WTC11 (cell line): Measurements from ENCODE around the gene DHX40. TPM values are rescaled to one million over a fixed set of nuclear protein-coding genes. Genes with fewer than 3 reads are reported as not detected.

Source experiments
- ATAC-seq: fragments of 200-7000 bp; cut with Tn5 transposase; 2 replicates; pipeline ENCODE4 v1.10.0; 2021; ENCODE audit warnings: mild to moderate bottlenecking, moderate library complexity
- CTCF ChIA-PET: fragments of 300-600 bp; sonication (Branson Sonifier 250); formaldehyde crosslinking; loops from one replicate; lab custom pipeline; 2021; ENCODE audit warnings: antibody characterized with exemption; lab: Charles Lee
- POLR2A ChIA-PET: fragments of 350-600 bp; sonication (Branson Sonifier 250); formaldehyde crosslinking; loops from one replicate; lab custom pipeline; 2021; ENCODE audit warnings: antibody characterized with exemption; lab: Charles Lee
- DNase-seq: peaks from one replicate; pipeline ENCODE4 v3.0.0; 2021; ENCODE audit warnings: low spot score
- H3K27ac Mint-ChIP-seq: 2 replicates; pipeline ENCODE4 v1.8.0; 2021; ENCODE audit warnings: mixed read lengths
- H3K27me3 Mint-ChIP-seq: 2 replicates; pipeline ENCODE4 v1.8.0; 2021; ENCODE audit warnings: low read depth, mild to moderate bottlenecking, moderate library complexity, mixed read lengths
- H3K36me3 Mint-ChIP-seq: 2 replicates; pipeline ENCODE4 v1.8.0; 2021; ENCODE audit warnings: mixed read lengths
- H3K4me1 Mint-ChIP-seq: 2 replicates; pipeline ENCODE4 v1.8.0; 2022; ENCODE audit warnings: mixed read lengths
- H3K4me3 Mint-ChIP-seq: 2 replicates; pipeline ENCODE4 v1.8.0; 2021; ENCODE audit warnings: mild to moderate bottlenecking, moderate library complexity, mixed read lengths
- H3K9me3 Mint-ChIP-seq: 2 replicates; pipeline ENCODE4 v1.8.0; 2021; ENCODE audit warnings: mixed read lengths
- ELF4 ChIP-seq: sonication (generic); formaldehyde crosslinking; IDR thresholded peaks from 2 replicates; pipeline ENCODE4 v1.8.1; 2022; ENCODE audit warnings: low read depth, mild to moderate bottlenecking, moderate library complexity, missing genetic modification reagents
- FOXP1 ChIP-seq: sonication (generic); formaldehyde crosslinking; IDR thresholded peaks from 2 replicates; pipeline ENCODE4 v1.8.0; 2022; ENCODE audit warnings: missing genetic modification reagents, mild to moderate bottlenecking, moderate library complexity, borderline replicate concordance
- GTF2I ChIP-seq: fragments of 250-450 bp; sonication (Bioruptor Pico); conservative IDR thresholded peaks from 2 replicates; pipeline ENCODE4 v1.4.0; 2021; ENCODE audit warnings: mild to moderate bottlenecking
- JAZF1 ChIP-seq: fragments of 250-450 bp; sonication (Bioruptor Pico); IDR thresholded peaks from 2 replicates; pipeline ENCODE4 v1.9.0; 2021; ENCODE audit warnings: moderate library complexity, mild to moderate bottlenecking, inconsistent platforms
- NFYB ChIP-seq: sonication (generic); formaldehyde crosslinking; conservative IDR thresholded peaks from 2 replicates; pipeline ENCODE4 v1.8.0; 2022; ENCODE audit warnings: low read depth, missing genetic modification reagents
- SMAD4 ChIP-seq: sonication (generic); formaldehyde crosslinking; IDR thresholded peaks from 2 replicates; pipeline ENCODE4 v1.8.0; 2022; ENCODE audit warnings: mild to moderate bottlenecking, missing genetic modification reagents
- SP1 ChIP-seq: sonication (generic); formaldehyde crosslinking; conservative IDR thresholded peaks from 2 replicates; pipeline ENCODE4 v1.8.1; 2022; ENCODE audit warnings: missing genetic modification reagents
- TEAD4 ChIP-seq: sonication (generic); formaldehyde crosslinking; IDR thresholded peaks from 2 replicates; pipeline ENCODE4 v1.8.0; 2022; ENCODE audit warnings: mild to moderate bottlenecking, missing genetic modification reagents
- ZNF121 ChIP-seq: sonication (generic); formaldehyde crosslinking; IDR thresholded peaks from 2 replicates; pipeline ENCODE4 v1.8.0; 2023; ENCODE audit warnings: missing genetic modification reagents
- ZNF423 ChIP-seq: fragments of 250-450 bp; sonication (Bioruptor Pico); IDR thresholded peaks from 2 replicates; pipeline ENCODE4 v2.1.2; 2022; ENCODE audit warnings: mild to moderate bottlenecking, moderate library complexity
- total RNA-seq: library from RNA; stranded (reverse); gene quantifications from 3 replicates; pipeline ENCODE4 v1.2.3, GENCODE V29; 2021
- TF ChIP-seq, protein P1 (sequence below): sonication (generic); formaldehyde crosslinking; IDR thresholded peaks from 2 replicates; pipeline ENCODE4 v1.8.0; 2022; ENCODE audit warnings: missing genetic modification reagents
- TF ChIP-seq, protein P2 (sequence below): fragments of 250-450 bp; sonication (Bioruptor Pico); IDR thresholded peaks from 2 replicates; pipeline ENCODE4 v1.8.0; 2021; ENCODE audit warnings: mild to moderate bottlenecking
- TF ChIP-seq, protein P3 (sequence below): sonication (generic); formaldehyde crosslinking; IDR thresholded peaks from 2 replicates; pipeline ENCODE4 v1.8.1; 2022; ENCODE audit warnings: mild to moderate bottlenecking, moderate library complexity, missing genetic modification reagents
- TF ChIP-seq, protein P4 (sequence below): fragments of 200-600 bp; IDR thresholded peaks from 2 replicates; pipeline ENCODE4 v1.8.0; 2022; ENCODE audit warnings: antibody characterized with exemption
- TF ChIP-seq, protein P5 (sequence below): sonication (generic); formaldehyde crosslinking; IDR thresholded peaks from 2 replicates; pipeline ENCODE4 v1.8.1; 2023; ENCODE audit warnings: mild to moderate bottlenecking, missing genetic modification reagents, moderate library complexity
- TF ChIP-seq, protein P6 (sequence below): sonication (generic); formaldehyde crosslinking; conservative IDR thresholded peaks from 2 replicates; pipeline ENCODE4 v1.8.1; 2023; ENCODE audit warnings: mild to moderate bottlenecking, low read depth, missing genetic modification reagents, moderate library complexity

Gene DHX40
- total RNA-seq, 1 experiment from 2014 or later, result 26.9 TPM

DNA sequence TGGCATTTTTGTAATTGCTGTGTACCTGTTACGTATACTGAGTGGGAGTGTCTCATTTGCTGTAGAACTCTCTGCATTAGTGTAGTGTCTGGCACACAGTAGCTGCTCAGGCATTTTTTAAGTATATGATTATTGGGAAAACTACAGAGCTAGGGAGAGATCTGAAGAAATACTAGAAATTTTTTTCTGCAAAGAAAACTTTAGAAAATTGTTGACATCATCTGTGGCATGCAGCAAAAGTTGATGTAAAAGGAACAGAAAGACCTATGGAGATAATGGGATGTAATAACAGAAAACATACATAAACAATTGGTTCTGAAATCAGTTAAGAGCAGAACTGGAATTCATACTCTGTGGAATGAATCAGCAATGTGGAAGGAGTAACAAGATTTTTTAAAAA is 65.9 kb downstream of the DHX40 start (continued):
- TF ChIP-seq, protein P1, sequence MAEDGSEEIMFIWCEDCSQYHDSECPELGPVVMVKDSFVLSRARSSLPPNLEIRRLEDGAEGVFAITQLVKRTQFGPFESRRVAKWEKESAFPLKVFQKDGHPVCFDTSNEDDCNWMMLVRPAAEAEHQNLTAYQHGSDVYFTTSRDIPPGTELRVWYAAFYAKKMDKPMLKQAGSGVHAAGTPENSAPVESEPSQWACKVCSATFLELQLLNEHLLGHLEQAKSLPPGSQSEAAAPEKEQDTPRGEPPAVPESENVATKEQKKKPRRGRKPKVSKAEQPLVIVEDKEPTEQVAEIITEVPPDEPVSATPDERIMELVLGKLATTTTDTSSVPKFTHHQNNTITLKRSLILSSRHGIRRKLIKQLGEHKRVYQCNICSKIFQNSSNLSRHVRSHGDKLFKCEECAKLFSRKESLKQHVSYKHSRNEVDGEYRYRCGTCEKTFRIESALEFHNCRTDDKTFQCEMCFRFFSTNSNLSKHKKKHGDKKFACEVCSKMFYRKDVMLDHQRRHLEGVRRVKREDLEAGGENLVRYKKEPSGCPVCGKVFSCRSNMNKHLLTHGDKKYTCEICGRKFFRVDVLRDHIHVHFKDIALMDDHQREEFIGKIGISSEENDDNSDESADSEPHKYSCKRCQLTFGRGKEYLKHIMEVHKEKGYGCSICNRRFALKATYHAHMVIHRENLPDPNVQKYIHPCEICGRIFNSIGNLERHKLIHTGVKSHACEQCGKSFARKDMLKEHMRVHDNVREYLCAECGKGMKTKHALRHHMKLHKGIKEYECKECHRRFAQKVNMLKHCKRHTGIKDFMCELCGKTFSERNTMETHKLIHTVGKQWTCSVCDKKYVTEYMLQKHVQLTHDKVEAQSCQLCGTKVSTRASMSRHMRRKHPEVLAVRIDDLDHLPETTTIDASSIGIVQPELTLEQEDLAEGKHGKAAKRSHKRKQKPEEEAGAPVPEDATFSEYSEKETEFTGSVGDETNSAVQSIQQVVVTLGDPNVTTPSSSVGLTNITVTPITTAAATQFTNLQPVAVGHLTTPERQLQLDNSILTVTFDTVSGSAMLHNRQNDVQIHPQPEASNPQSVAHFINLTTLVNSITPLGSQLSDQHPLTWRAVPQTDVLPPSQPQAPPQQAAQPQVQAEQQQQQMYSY, result no peak
- no peak for TF ChIP-seq SP1 (CRISPR knock-in tag)
- TF ChIP-seq, protein P2, sequence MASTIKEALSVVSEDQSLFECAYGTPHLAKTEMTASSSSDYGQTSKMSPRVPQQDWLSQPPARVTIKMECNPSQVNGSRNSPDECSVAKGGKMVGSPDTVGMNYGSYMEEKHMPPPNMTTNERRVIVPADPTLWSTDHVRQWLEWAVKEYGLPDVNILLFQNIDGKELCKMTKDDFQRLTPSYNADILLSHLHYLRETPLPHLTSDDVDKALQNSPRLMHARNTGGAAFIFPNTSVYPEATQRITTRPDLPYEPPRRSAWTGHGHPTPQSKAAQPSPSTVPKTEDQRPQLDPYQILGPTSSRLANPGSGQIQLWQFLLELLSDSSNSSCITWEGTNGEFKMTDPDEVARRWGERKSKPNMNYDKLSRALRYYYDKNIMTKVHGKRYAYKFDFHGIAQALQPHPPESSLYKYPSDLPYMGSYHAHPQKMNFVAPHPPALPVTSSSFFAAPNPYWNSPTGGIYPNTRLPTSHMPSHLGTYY (CRISPR knock-in tag), result no peak
- no peak for TF ChIP-seq FOXP1 (CRISPR knock-in tag)
- TF ChIP-seq SMAD4 (CRISPR knock-in tag), result no peak
- TF ChIP-seq, protein P3, sequence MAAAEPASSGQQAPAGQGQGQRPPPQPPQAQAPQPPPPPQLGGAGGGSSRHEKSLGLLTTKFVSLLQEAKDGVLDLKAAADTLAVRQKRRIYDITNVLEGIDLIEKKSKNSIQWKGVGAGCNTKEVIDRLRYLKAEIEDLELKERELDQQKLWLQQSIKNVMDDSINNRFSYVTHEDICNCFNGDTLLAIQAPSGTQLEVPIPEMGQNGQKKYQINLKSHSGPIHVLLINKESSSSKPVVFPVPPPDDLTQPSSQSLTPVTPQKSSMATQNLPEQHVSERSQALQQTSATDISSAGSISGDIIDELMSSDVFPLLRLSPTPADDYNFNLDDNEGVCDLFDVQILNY (CRISPR knock-in tag), result no peak
- no peak for TF ChIP-seq ZNF121 (CRISPR knock-in tag)
- no peak for TF ChIP-seq TEAD4 (CRISPR knock-in tag)

DNA sequence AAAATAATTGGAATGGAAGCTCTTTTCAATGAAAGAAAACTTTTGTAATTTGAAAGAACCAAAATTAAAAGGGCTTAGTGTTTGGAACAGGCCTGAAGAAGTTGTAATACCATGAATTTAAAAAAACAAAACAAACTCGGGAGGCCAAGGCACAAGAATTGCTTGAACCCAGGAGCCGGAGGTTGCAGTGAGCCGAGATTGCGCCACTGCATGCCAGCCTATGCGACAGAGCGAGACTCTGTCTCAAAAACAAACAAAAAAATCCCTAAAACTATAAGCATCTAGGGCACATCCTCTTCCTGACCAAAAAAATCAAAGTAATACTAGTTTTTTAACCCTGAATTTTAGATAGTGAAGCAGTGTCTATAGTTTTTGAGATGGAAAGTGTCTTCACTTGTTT is 67.0 kb downstream of the DHX40 start:
- H3K27me3 Mint-ChIP-seq, result no peaks in the 10 kb centered on the region
- TF ChIP-seq ZNF423, result no peak
- no peak for TF ChIP-seq ELF4 (CRISPR knock-in tag)
- TF ChIP-seq, all 79 proteins: peak for 0
- peaks cover 26% of the 10 kb centered on the region for H3K36me3 Mint-ChIP-seq
- ATAC-seq (no peak), DNase-seq (no peak)
- 0 out of 2 replicates have a peak overlapping the region, but pooled peaks have one; percentile 69 for H3K27ac Mint-ChIP-seq
- H3K9me3 Mint-ChIP-seq, result peaks cover 11% of the 10 kb centered on the region
- H3K4me1 Mint-ChIP-seq, result peaks cover 24% of the 10 kb centered on the region
- POLR2A ChIA-PET, result interaction anchor here (0.6 kb wide), 1 partner anchor 114 kb away, joined by 3 read pairs; no protein-coding TSS in a partner anchor
- H3K4me3 Mint-ChIP-seq, result no peak overlapping the region
- CTCF ChIA-PET, result interaction anchor here (0.6 kb wide), 1 partner anchor 1383 kb away, joined by 3 read pairs; no protein-coding TSS in a partner anchor

DNA sequence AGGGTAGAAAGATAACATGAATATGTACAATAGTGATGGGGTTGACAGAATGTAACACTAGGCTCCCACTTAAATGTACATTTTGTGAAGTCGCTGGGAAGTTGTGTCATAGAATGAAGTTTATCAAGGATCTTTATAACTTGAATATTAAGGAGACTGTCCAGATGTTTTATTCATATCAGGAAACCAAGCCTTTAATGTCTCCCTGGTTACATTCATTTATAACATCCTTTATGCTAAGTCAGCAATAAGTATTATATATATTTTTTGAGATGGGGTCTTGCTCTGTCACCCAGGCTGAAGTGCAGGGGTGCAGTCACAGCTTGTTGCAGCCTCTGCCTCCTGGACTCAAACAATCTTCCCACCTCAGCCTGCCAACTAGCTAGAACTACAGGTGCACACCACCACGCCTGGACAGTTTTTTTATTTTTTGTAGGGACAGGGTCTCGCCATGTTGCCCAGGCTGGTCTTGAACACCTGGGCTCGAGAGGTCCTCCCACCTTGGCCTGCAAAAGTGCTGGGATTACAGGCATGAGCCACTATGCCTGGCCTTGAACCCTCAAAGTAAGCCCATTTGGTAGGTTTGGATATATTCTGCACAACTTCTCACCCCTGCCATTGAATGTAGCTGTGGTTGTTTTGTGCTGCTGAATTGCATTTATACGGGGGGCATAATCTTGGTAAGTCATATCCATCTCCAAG is 68.4 kb downstream of the DHX40 start:
- ChIA-PET CTCF (no interaction called here), POLR2A (no interaction called here)
- no peaks in the 10 kb centered on the region for H3K27me3 Mint-ChIP-seq
- no peak for TF ChIP-seq JAZF1 (CRISPR knock-in tag)
- peak; percentile 97 for TF ChIP-seq ZNF121 (CRISPR knock-in tag)
- no peak overlapping the region for H3K4me3 Mint-ChIP-seq
- peaks cover 24% of the 10 kb centered on the region for H3K4me1 Mint-ChIP-seq
- peaks cover 21% of the 10 kb centered on the region for H3K36me3 Mint-ChIP-seq
- ATAC-seq, result no peak
- DNase-seq, result no peak
- peaks cover 11% of the 10 kb centered on the region for H3K9me3 Mint-ChIP-seq
- H3K27ac Mint-ChIP-seq, result peak overlapping the region; percentile 23; the same call in 1 of the 2 replicates

DNA sequence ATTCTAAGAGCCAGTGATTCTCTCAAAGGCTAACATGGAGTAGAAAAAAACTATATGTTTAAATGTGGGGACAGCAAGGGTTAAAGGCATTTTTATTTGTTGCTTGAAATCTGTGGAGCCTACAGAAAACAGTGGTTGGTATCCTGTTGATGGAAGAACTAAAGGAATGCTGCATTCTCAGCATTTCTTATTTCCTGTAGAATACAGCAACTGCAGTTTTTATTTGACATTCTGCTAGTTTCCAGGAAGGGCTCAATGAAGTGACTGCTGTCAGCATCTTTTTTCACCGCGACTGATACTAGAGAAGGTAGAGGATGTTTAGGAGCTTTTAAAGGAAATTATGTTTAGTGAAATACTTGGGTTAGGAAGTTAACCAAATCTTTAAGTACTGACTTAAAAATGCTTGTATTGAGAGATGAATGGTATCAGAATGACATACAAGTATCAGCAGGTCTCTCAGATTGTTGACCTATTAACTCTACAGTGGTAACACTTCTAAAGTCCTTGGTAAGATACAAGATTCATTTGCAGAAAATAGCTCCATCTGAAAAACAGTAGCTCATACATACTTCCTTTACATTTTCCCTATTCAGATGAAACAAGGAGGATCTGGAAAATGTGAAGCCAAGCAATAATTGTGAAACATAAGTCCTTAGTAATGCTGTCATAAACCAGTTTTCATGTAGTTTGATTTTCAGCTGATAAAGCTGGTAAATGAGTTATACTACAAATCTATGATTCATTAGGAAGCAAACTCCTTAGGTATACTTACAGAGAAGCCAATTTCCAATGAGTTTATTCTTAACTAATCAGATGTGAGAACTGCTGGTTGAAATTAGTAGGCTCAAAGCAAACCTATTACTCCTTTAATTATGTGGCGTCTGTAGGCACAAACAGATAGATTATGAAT is 69.5 kb downstream of the DHX40 start:
- H3K4me1 Mint-ChIP-seq, result peaks cover 24% of the 10 kb centered on the region
- H3K36me3 Mint-ChIP-seq, result peaks cover 11% of the 10 kb centered on the region
- ChIA-PET POLR2A (no interaction called here), CTCF (no interaction called here)
- peaks cover 11% of the 10 kb centered on the region for H3K9me3 Mint-ChIP-seq
- no peak overlapping the region for H3K4me3 Mint-ChIP-seq
- DNase-seq (no peak), ATAC-seq (peak; percentile 24; the same call in 1 of the 2 replicates)
- H3K27me3 Mint-ChIP-seq, result no peaks in the 10 kb centered on the region
- H3K27ac Mint-ChIP-seq, result peak overlapping the region; percentile 91
- TF ChIP-seq, protein P4, sequence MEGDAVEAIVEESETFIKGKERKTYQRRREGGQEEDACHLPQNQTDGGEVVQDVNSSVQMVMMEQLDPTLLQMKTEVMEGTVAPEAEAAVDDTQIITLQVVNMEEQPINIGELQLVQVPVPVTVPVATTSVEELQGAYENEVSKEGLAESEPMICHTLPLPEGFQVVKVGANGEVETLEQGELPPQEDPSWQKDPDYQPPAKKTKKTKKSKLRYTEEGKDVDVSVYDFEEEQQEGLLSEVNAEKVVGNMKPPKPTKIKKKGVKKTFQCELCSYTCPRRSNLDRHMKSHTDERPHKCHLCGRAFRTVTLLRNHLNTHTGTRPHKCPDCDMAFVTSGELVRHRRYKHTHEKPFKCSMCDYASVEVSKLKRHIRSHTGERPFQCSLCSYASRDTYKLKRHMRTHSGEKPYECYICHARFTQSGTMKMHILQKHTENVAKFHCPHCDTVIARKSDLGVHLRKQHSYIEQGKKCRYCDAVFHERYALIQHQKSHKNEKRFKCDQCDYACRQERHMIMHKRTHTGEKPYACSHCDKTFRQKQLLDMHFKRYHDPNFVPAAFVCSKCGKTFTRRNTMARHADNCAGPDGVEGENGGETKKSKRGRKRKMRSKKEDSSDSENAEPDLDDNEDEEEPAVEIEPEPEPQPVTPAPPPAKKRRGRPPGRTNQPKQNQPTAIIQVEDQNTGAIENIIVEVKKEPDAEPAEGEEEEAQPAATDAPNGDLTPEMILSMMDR, result no peak
- TF ChIP-seq NFYB (CRISPR knock-in tag) (no peak), GTF2I (no peak)
- TF ChIP-seq, protein P5, sequence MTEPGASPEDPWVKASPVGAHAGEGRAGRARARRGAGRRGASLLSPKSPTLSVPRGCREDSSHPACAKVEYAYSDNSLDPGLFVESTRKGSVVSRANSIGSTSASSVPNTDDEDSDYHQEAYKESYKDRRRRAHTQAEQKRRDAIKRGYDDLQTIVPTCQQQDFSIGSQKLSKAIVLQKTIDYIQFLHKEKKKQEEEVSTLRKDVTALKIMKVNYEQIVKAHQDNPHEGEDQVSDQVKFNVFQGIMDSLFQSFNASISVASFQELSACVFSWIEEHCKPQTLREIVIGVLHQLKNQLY (CRISPR knock-in tag), result no peak
- TF ChIP-seq, protein P6, sequence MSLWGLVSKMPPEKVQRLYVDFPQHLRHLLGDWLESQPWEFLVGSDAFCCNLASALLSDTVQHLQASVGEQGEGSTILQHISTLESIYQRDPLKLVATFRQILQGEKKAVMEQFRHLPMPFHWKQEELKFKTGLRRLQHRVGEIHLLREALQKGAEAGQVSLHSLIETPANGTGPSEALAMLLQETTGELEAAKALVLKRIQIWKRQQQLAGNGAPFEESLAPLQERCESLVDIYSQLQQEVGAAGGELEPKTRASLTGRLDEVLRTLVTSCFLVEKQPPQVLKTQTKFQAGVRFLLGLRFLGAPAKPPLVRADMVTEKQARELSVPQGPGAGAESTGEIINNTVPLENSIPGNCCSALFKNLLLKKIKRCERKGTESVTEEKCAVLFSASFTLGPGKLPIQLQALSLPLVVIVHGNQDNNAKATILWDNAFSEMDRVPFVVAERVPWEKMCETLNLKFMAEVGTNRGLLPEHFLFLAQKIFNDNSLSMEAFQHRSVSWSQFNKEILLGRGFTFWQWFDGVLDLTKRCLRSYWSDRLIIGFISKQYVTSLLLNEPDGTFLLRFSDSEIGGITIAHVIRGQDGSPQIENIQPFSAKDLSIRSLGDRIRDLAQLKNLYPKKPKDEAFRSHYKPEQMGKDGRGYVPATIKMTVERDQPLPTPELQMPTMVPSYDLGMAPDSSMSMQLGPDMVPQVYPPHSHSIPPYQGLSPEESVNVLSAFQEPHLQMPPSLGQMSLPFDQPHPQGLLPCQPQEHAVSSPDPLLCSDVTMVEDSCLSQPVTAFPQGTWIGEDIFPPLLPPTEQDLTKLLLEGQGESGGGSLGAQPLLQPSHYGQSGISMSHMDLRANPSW, result no peak
